HG02943 (cell line): Measurements from ENCODE around the gene PYCARD.
"Not testable (repeated sequence)": the region's sequence is repeated elsewhere in the genome, so short reads cannot be mapped to it uniquely, and the experiment has no call there.

Source experiments
- ATAC-seq: cut with Tn5 transposase; IDR thresholded peaks from one replicate; pipeline ENCODE4 v1.9.1; 2021; ENCODE audit warnings: mild to moderate bottlenecking, low read depth, moderate library complexity; ENCODE audit not compliant: unreplicated experiment

PYCARD gene

DNA sequence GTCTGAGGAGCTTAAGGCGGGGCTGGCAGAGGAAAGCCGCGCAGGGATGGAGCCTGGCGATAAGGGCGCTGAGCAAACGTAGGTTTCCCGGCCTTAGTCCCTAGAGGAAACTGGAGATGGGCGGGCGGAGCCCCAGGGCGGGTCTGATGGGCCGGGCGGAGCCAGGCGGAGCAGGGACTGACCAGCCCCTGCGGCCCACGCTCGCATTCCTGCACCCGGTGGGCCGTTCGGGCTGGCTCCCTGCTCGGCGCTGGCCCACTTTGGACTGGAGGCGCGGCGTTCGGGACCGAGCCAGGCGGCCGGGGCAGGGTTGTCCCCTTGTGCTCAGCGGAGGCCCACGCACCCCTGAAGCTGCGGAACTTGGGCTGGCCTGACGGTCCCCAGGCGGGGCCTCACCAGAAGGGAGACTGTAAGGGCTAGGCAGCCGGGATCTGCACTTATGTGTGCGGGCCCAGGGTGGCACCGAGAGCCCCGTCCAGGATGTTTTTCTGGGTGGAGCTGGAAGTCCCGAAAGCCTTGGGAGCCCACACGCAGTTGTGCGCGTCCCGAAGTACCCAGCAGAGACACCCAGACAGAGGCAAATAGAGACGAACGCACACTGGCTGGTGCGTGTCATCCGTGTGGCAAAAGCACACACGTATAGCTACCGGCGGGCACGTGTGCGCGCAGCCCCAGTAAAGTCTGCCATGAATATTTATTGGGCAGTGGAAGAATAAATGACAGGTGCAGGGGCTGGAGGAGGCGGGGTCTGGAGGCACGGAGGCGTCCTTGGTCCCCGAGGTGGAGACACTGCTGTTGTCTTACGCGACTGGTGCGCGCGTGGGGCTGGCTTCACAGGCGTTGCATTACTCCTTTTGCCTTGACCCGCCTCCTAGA is 13.0 kb upstream of the PYCARD start:
- ATAC-seq: no peak

DNA sequence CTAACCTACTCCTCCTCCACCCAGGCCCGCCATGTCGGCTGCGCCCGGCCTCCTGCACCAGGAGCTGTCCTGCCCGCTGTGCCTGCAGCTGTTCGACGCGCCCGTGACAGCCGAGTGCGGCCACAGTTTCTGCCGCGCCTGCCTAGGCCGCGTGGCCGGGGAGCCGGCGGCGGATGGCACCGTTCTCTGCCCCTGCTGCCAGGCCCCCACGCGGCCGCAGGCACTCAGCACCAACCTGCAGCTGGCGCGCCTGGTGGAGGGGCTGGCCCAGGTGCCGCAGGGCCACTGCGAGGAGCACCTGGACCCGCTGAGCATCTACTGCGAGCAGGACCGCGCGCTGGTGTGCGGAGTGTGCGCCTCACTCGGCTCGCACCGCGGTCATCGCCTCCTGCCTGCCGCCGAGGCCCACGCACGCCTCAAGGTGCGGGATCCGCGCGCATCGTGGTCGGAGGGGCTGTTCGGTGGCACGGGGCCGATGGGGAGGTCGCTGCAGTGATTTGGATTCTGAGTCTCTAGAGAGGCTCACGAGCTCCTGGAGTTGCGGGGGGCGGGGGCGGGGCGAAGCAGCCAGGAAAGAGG is 12.2 kb upstream of the PYCARD start:
- no peak for ATAC-seq

DNA sequence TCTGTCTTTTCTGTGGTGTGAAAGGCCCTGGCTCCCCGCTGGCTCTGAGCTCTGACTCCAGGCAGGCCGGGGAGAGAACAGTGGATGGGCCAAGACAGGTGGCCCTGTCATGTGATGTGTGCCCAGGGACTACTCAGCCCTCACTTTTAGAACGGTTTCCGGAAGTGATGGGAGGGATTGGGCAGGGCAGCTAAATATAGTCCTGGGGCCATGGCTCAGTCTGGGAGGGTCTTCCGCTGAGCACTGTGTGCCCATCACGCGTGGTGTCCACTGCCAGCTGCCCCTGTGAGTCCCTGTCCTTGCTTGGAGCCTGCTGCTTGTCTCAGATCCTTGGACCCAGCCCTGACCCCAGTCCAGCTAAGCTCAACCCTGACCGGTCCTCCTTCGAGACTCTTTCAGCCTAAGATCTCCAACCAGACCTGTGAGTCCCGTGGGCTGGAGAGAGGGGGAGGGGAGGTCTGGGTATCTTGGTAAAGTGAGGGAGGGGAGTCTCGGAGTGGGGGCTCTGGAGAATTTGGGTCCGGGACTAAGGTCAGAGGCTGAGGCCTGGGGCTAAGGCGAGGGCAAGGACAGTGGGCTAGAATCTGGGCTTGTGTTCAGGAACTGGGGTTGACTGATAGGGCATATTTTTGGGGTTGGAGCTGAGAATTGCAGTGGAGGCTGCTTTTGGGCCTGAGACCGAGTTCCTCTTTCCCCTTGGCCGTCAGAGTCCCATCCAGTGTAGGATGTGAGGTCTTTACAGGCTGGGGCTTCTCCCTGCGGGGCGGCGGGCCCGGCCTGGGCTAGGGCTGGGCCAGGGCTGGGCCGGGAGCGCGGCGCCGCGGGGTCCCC is 11.5 kb upstream of the PYCARD start, which contains the start of gene TRIM72:
TRIM72 (plus strand) TSS at position 243 of the 831 bp plus-strand sequence. CDS start 620 bp downstream, outside the sequence.
- no peak for ATAC-seq

DNA sequence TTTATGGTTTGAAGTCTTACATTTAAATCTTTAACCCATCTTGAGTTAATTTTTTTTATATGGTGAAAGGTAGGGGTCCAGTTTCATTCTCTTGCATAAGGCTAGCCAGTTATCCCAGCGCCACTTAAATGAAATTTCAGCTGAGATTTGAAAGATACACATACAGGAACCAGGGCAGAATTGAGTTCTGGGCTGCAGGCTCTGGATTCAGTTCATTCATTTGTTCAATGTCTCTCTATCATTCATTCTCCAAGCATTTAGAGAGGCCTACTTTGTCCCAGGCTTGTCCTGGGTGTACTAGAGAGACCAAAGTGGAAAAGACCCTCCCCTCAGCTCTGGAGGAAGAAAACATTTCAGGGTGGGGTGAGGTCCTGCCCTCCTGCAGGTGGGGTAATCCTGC is 10.8 kb upstream of the PYCARD start:
- ATAC-seq: no peak

DNA sequence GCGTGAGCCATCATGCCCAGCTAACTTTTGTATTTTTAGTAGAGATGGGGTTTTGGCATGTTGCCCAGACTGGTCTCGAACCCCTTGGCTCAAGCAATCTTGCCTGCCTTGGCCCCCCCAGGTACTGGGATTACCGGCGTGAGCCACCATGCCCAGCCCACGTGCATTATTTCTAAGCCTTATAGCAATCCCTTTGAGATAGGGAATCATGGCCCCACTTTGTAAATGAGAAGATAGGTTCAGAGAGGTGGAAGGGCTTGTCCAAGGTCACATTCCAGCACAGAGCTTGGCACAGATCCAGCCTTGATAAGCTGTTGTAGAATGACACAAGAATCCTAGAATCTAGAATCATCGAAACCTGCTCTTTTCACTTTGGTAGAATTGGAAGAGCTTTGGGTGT is 4.2 kb upstream of the PYCARD start:
- no peak for ATAC-seq

DNA sequence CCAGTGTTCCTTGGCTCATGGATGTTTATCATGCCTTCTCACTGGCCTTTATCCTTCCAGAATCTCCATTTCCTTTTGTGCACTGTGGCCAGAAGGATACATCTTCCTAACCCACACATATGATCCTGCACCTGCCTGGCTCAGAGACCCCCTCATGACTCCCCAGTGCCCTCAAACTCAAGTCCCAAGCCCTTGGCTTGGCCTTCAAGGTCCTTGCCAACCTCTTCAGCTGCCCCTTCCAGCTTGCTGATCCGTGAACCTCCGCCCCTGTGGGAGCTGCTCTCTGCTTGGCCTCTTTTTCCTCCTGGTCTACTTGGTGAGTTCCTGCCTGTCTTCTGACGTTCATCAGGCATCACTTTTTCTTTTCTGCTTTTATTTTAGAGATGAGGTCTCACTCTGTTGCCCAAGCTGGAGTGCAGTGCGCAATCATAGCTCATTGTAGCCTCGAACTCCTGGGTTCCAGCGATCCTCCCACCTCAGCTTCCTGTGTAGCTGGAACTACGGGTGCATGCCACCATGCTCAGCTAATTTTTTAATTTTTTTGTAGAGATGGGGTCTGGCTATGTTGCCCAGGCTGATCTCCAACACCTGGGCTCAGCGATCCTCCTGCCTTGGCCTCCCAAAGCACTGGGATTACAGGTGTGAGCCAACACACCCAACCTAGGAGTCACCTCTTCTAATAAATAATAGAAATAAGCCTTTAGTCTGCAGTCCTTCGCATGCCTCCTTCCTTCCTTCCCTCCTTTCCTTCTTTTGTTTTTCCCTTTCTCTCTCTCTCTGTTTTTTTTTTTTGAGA is 2.5 kb upstream of the PYCARD start:
- no peak for ATAC-seq

DNA sequence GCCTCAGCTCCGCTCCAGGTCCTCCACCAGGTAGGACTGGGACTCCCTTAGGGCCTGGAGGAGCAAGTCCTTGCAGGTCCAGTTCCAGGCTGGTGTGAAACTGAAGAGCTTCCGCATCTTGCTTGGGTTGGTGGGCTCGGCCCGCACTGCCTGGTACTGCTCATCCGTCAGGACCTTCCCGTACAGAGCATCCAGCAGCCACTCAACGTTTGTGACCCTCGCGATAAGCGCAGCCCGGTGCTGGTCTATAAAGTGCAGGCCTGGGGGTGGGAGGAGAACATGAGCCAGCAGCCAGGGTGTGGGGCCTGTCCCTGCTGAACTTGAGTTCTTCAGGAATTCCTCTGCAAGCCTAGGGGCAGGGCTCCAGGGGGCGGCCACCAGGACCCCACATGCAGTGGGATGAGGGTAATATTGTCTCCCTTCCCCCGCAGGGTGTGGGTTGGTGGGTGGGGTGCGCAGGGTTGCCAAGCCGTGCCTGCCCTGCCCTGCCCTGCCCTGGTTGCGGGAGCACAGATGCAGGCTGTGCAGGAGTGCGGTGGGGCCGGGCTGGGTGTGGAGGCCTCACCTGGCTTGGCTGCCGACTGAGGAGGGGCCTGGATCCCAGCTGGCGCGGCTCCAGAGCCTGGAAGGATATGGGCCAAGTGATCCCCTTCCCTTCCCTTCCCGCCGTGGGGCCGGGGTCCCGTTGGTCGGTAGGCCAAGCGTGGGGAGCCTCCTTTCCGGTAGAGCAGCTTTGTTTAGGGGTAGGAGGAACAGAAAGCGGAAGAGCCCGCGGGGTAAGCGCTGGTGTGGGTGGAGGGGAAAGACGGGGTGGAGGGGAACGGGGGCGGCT is 762 bp downstream of the PYCARD start:
- ATAC-seq: peak; percentile 49

DNA sequence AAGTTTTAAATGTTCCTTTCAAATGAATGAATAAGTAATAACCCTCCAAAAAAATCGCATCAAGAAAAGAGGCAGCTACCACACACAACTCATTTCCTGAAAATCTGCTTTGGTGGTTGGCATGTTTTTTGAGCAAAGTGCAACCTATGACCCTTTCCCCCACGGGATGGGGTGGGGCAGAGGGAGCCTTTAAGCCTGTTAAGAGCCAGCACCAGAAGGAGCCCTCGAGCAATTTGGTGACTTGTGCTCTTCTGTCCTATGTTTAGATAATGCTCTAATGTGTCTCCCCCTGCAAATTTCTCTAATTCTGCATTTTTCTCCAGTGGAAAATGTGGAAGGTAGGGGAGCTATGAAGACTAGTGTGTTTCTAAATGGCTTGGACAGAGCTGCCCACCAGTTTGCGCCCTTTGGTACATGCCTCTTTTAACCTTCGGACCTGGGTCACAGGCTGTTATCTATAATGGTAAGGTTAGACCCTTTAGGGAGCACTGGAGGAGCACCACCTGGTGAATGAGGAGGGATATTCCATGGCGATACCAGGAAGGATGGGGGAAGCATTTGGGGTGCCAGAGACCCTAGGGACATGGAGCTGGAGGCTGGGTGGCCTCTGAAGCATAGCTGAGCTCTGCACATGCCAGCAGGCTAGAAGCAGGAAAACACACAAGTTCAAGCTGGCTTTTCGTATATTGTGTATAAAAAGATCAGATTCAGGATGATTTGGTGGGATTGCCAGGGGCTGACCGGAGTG is 1.6 kb downstream of the PYCARD start:
- ATAC-seq: no peak

DNA sequence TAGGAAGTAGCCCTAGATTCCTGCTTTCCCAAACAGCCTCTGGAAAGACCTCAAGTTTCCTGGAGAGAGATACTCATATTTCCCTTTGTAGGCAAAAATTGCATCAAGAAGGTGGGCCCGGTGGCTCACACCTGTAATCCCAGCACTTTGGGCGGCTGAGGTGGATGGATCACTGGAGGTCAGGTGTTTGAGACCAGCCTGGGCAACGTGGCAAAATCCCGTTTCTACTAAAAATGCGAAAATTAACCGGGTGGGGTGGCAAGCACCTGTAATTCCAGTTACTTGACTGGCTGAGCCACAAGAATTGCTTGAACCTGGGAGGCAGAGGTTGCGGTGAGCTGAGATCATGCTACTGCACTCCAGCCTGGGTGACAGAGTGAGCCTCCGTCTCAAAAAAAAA is 2.4 kb downstream of the PYCARD start:
- not testable (repeated sequence) for ATAC-seq

DNA sequence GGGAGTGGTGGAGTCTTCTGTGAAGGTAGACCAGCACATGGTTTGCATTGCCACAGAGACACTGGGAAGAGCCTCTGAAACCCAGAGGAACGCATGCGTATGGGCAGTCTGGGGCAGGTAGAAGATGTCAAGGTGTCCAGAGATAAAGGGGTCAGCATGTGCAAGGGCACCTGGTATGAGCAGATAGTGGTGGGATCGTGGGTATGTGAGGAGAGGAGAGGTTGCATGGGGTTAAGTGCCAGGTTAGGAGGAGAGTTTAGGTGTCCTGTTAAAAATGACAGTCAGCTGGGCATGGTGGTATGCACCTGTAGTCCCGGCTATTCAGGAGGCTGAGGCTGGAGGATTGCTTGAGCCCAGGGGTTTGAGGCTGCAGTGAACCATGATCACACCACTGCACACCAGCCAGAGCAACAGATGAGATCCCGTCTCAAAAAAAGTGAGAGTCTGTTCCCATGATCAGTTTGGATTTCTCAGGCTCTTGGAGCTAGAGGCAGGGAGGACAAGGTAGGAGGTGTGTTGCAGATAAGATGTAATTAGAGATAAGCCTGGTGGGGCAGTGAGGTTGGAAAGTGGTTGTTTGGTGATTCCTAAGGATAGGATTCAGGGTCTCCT is 3.0 kb downstream of the PYCARD start:
- no peak for ATAC-seq

DNA sequence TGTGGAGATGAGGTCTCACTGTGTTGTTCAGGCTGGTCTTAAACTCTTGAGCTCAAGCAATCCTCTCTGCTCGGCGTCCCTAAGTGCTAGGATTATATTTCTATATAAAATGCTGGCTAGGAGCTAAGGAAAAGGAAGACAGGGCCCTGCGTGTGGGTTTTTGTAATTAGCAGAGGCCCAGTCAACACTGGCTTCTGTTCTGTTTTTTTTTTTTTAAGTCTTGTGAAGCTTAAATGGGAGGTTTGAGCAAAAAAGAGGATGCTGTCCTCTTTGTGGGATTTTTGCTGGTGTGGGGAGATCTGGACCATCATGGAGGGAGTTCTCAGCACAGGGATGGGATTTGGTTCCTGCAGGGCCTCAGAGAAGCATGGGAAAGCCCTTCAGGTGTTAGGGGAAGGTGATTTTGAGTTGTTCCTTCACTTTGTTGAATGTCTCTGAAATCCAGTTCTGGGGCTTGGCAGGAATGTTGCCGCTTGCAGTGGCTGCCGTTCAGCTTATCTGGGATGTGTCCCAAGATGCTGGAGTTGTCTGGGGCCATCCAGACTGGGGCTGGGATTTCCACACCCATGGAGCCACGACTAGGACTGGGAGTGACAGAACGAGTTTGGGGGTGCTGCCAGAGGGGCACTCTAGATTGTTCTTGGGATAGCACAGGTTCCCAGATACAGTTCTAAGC is 4.2 kb downstream of the PYCARD start:
- no peak for ATAC-seq

DNA sequence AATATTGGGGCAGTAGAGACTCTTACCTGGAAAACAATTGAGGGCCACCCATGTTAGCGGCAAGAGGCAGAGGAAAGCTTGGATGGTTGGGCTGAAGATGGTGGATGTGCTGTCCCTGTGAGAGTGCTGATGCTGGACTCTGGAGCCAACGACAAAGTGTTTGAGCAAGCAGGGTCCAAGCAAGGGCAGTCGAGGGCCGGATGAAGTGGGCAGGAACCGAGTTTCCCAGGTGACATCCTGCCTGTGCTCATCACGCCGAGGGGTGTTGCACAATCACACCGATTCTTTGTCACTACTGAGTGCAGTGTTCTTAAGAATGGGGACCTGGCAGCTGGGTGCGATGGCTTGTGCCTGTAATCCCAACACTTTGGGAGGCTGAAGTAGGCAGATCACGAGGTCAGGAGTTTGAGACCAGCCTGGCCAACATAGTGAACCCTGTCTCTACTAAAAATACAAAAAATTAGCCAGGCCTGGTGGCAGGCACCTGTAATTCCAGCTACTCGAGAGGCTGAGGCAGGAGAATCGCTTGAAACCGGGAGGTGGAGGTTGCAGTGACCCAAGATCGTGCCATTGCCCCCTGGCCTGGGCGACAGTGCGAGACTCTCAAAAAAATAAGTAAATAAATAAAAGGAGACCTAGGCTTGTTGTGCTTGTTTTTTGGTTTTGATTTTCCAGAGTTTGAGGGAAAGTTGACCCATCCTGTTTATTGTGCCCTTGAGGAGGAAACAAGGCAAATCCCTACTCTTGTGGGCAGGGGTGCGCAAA is 6.1 kb downstream of the PYCARD start:
- no peak for ATAC-seq

DNA sequence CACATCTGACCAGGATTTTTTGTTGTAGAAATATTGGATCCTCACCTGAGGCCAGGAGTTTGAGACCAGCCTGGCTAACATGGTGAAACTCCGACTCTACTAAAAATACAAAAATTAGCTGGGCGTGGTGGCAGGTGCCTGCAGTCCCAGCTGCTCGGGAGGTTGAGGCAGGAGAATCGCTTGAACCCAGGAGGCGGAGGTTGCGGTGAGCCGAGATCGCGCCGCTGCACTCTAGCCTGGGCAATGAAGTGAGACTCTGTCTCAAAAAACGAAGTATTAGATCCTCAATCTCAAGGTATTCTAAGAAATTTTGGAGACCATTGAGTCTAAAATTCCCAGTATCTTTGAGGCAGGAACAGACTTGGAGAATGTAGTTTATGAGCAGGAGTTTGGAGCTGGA is 6.7 kb downstream of the PYCARD start:
- ATAC-seq: not testable (repeated sequence)

DNA sequence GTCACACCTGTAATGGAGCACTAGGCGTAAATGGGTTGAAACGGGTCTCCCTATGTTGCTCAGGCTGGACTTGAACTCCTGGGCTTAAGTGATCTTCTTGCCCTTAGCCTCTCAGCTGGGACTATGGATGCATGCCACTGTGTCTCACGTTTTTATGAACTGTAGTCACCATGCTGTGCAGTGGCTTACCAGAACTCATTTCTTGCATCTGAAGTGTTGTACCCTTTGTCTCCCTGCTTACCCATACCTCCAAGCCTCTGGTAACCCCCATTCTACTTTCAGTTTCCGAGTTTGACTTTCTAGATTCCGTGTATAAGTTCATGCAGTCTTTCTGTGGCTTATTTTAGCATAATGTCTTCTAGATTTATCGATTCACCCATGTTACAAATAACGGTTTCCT is 7.7 kb downstream of the PYCARD start:
- no peak for ATAC-seq

DNA sequence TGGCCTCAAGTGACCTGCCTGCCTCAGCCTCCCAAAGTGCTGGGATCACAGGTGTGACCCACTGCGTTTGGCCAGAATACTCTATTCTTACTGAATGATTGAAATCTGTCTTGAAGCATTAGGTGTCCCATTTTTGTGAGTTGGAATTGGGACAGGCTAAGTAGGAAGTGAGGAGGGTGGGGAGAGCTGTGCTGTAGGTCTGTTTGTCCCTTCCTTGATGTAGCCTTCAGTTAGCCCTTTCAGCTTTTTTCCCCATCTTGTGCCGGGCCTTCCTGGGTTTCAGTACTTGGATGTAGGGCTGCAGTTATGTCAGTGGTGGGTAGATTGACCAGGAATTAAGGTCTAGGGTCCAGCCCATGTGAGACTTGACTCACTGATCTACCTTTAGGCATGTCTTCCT is 8.7 kb downstream of the PYCARD start:
- ATAC-seq: no peak

DNA sequence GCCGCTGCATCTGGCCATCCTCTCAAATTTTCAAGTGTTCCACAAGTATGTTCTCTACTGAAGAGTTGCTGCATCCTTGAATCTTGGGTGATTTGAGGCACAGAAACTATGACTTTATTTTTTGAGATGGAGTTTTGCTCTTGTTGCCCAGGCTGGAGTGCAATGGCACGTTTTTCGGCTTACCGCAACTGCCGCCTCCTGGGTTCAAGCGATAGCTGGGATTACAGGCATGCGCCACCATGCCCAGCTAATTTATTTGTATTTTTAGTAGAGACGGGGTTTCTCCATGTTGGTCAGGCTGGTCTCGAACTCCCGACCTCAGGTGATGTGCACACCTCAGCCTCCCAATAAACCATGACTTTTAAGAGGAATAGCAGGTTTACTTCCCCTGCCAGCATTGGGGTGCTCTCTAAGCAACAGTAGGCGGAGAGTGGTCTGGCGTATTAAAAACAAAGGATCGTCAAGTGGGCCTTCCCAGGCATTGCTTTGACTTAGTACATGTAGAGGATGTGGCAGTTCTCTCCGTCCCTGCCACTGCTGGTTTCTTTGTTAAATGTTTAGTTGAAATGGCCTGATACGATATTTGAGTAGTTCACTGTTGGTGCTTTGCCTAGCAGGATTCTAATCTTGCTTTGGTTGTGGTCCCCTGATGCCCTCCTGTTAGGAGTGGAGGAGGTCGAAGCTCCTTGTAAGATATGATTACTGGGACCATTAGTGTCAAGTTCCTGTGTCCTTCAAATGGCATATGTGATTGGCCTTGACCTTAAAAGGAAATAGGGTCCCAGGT is 9.5 kb downstream of the PYCARD start:
- ATAC-seq: no peak
